Activated CD4-positive, alpha-beta memory T cell treated with anti-CD3 and anti-CD28 coated beads for 36 hours (primary cell): ENCODE results near the gene LURAP1L. TPM values are rescaled to one million over a fixed set of nuclear protein-coding genes. Genes with fewer than 3 reads are reported as not detected.

Experiments
- CTCF ChIA-PET: fragments of 350-600 bp; sonication (Branson Sonifier 250); formaldehyde crosslinking; loops from one replicate; lab custom pipeline; 2021; ENCODE audit warnings: antibody characterized with exemption, inconsistent platforms; lab: Charles Lee
- POLR2A ChIA-PET: fragments of 350-600 bp; sonication (Branson Sonifier 250); formaldehyde crosslinking; loops from one replicate; lab custom pipeline; 2021; ENCODE audit warnings: antibody characterized with exemption; lab: Charles Lee
- DNase-seq: peaks from one replicate; pipeline ENCODE4 v3.0.0-alpha.2; 2020
- H3K27ac Mint-ChIP-seq: one replicate; pipeline ENCODE4 v1.8.0; 2021; ENCODE audit warnings: mixed read lengths
- H3K27me3 Mint-ChIP-seq: one replicate; pipeline ENCODE4 v1.8.0; 2021; ENCODE audit warnings: mixed read lengths
- H3K36me3 Mint-ChIP-seq: one replicate; pipeline ENCODE4 v1.8.0; 2021; ENCODE audit warnings: mixed read lengths
- H3K4me1 Mint-ChIP-seq: one replicate; pipeline ENCODE4 v1.8.0; 2021; ENCODE audit warnings: low read depth, mixed read lengths
- H3K4me3 Mint-ChIP-seq: one replicate; pipeline ENCODE4 v1.8.0; 2021; ENCODE audit warnings: mild to moderate bottlenecking, mixed read lengths
- H3K9me3 Mint-ChIP-seq: one replicate; pipeline ENCODE4 v1.8.0; 2021; ENCODE audit warnings: mixed read lengths
- intact Hi-C: fragments of 100-400 bp; cut with micrococcal nuclease; formaldehyde crosslinking; loops from one replicate; pipeline ENCODE4 v1.15.1; 2023
- total RNA-seq, 2 experiments: library from RNA; stranded (reverse); gene quantifications; one replicate each; pipeline ENCODE4 v1.2.3, GENCODE V29; 2021

The LURAP1L gene, protein sequence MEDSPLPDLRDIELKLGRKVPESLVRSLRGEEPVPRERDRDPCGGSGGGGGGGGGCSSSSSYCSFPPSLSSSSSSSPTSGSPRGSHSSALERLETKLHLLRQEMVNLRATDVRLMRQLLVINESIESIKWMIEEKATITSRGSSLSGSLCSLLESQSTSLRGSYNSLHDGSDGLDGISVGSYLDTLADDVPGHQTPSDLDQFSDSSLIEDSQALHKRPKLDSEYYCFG
- not detected for total RNA-seq

DNA sequence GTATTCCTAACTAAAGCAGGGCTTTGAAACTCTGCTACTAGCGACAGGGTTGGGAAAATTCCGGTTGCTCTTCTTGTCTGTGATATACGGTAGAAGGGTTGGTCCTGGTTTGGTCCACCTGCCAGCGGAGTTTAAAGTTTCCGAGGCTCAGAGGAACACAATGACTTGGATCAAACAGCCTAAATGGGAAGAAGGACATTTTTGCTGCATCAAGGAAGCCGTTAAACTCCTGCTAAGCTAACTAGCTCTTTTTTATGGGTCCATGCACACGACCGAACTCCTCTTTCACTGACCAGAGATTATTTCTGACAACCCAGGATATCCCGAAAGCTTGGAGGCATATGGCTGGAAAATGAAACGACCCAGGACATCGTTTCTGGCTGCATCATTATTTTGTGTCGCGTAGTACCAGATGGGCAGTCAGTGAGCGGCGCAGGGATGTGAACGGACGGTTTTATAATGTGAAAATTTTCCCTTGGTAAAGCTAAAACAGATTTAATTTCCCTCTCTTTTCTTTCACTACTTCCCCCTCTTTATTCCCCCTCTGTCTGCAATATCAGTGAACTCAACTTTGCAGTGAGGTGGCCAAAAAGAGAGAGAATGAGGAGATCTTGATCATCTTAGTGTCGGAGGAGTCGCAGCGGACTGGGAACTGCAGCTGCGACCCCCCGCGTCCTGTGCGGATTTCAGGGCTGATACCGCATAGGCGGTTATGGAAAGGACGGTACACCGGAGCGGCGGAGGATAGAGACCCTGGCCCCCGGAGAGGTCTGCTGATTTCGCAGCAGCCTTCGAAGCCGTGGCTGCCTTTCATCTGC is at the start of gene LURAP1L:
Gene LURAP1L, plus strand, starts transcription at position 160 of the 818 bp plus-strand sequence. CDS start 696 bp downstream, outside the sequence.
- no peak for DNase-seq
- Mint-ChIP-seq H3K27ac (no peak within 1 kb of the TSS), H3K4me1 (peaks cover 3% of the 10 kb centered on the region), H3K27me3 (peaks cover 17% of the 10 kb centered on the region), H3K4me3 (no peak within 1 kb of the TSS), H3K36me3 (no peaks in the 10 kb centered on the region), H3K9me3 (peaks cover 3% of the 10 kb centered on the region)
- intact Hi-C loops = no loop called here
- POLR2A ChIA-PET = no interaction called here
- CTCF ChIA-PET = interaction anchor here (0.6 kb wide), 1 partner anchor 147 kb away, joined by 3 read pairs; no protein-coding TSS in a partner anchor

GRCh38 chr9:12726795-12727194 is 48.0 kb upstream of the LURAP1L start:
- Mint-ChIP-seq H3K9me3 (peaks cover 23% of the 10 kb centered on the region), H3K27me3 (no peaks in the 10 kb centered on the region), H3K4me1 (no peaks in the 10 kb centered on the region), H3K36me3 (no peaks in the 10 kb centered on the region), H3K27ac (no peak overlapping the region), H3K4me3 (no peak overlapping the region)
- DNase-seq = no peak
- intact Hi-C loops = no loop called here
- ChIA-PET CTCF (no interaction called here), POLR2A (no interaction called here)

DNA sequence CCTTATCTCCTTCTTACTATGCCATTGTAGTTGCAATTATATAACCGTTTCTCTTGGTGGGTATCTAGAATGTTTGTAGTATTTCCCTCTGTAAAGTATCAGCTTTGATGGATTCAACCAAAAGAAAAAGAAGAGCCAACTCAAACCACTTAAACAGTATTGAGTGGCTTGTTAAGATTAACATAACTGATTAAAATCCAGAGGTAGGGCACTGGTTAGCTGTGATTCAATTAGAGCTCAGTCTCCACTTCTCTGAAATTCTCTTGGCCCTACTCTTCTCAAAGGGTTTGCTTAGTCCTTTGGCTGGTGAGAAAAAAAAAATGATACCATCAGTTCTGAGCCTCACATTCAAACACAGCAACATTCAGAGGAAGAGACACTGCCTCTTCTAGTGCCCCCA is 44.6 kb upstream of the LURAP1L start:
- Mint-ChIP-seq H3K9me3 (peaks cover 29% of the 10 kb centered on the region), H3K36me3 (no peaks in the 10 kb centered on the region), H3K4me3 (no peak overlapping the region), H3K27ac (no peak overlapping the region), H3K4me1 (no peaks in the 10 kb centered on the region), H3K27me3 (no peaks in the 10 kb centered on the region)
- CTCF ChIA-PET = no interaction called here
- intact Hi-C loops = no loop called here
- POLR2A ChIA-PET = no interaction called here
- DNase-seq = no peak

- Mint-ChIP-seq H3K9me3 (peaks cover 33% of the 10 kb centered on the region), H3K4me3 (no peak overlapping the region), H3K27me3 (no peaks in the 10 kb centered on the region), H3K4me1 (no peaks in the 10 kb centered on the region), H3K36me3 (no peaks in the 10 kb centered on the region), H3K27ac (no peak overlapping the region)
- no peak for DNase-seq
- ChIA-PET CTCF (no interaction called here), POLR2A (no interaction called here)
- intact Hi-C loops = no loop called here
Measured at GRCh38 chr9:12730927-12731326, 43.9 kb upstream of the LURAP1L start.

GRCh38 chr9:12732971-12733370 is 41.8 kb upstream of the LURAP1L start:
- Mint-ChIP-seq H3K27me3 (no peaks in the 10 kb centered on the region), H3K27ac (no peak overlapping the region), H3K36me3 (no peaks in the 10 kb centered on the region), H3K4me3 (no peak overlapping the region), H3K9me3 (peaks cover 37% of the 10 kb centered on the region), H3K4me1 (no peaks in the 10 kb centered on the region)
- POLR2A ChIA-PET = no interaction called here
- CTCF ChIA-PET = no interaction called here
- no peak for DNase-seq
- intact Hi-C loops = no loop called here

DNA sequence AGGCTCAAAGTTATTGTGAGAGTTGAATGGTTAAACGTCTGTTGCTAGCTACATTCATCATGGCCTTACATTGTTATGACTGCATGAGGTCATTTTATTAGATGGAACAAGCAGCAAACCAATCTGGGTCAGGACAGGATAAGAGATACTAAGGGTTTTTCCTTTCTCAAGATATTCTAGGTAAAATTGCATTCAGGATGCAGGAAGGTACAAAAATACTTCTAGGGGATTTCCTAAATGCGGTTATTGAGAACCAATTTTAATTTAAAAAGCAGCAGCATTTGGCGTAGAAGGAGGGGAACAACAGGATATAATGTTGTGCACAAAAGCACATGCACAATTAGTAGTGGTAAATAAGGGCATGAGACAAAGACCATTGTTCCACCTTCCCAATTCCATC is 39.2 kb upstream of the LURAP1L start:
- CTCF ChIA-PET = interaction anchor here (0.5 kb wide), 1 partner anchor 189 kb away, joined by 3 read pairs; no protein-coding TSS in a partner anchor
- no peak overlapping the region for H3K27ac Mint-ChIP-seq
- no peaks in the 10 kb centered on the region for H3K4me1 Mint-ChIP-seq

GRCh38 chr9:12737871-12738270 is 36.9 kb upstream of the LURAP1L start:
- no peak for DNase-seq
- intact Hi-C loops = no loop called here
- H3K27ac Mint-ChIP-seq = no peak overlapping the region
- ChIA-PET CTCF (no interaction called here), POLR2A (no interaction called here)
- no peak overlapping the region for H3K4me3 Mint-ChIP-seq
- H3K9me3 Mint-ChIP-seq = peaks cover 43% of the 10 kb centered on the region
- H3K4me1 Mint-ChIP-seq = no peaks in the 10 kb centered on the region
- no peaks in the 10 kb centered on the region for H3K36me3 Mint-ChIP-seq
- no peaks in the 10 kb centered on the region for H3K27me3 Mint-ChIP-seq

More for the DNA sequence above, 39.2 kb upstream of the LURAP1L start:
- Mint-ChIP-seq H3K27me3 (no peaks in the 10 kb centered on the region), H3K9me3 (peaks cover 44% of the 10 kb centered on the region), H3K4me3 (no peak overlapping the region), H3K36me3 (no peaks in the 10 kb centered on the region)
- intact Hi-C loops = no loop called here
- no peak for DNase-seq
- POLR2A ChIA-PET = no interaction called here

GRCh38 chr9:12739014-12739652 is 35.7 kb upstream of the LURAP1L start:
- no peak for DNase-seq
- CTCF ChIA-PET = no interaction called here
- POLR2A ChIA-PET = no interaction called here
- Mint-ChIP-seq H3K36me3 (no peaks in the 10 kb centered on the region), H3K4me1 (no peaks in the 10 kb centered on the region), H3K4me3 (no peak overlapping the region), H3K27ac (no peak overlapping the region), H3K27me3 (no peaks in the 10 kb centered on the region), H3K9me3 (peaks cover 37% of the 10 kb centered on the region)
- intact Hi-C loops = no loop called here

DNA sequence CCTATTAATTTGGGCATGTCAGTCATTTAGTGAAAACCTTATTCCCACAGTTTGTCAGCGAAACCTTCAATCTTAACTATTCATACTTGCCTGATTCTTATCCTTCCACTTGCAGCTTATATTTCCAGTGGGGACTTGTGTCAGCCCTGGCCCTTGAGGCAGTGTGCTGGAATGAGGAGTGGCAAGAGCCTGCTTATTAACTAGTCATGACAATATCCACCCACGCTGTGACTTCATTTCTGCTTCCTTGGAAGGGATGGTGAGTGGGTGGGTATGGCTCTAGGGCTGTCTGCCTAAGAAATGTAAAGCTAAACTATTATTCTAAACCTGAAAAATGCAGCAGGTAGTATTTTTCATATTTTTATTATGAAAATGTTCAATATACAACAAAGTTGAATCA is 34.0 kb upstream of the LURAP1L start:
- CTCF ChIA-PET = no interaction called here
- no peak for DNase-seq
- Mint-ChIP-seq H3K9me3 (peaks cover 38% of the 10 kb centered on the region), H3K4me3 (no peak overlapping the region), H3K4me1 (no peaks in the 10 kb centered on the region), H3K36me3 (no peaks in the 10 kb centered on the region), H3K27me3 (no peaks in the 10 kb centered on the region), H3K27ac (no peak overlapping the region)
- intact Hi-C loops = no loop called here
- POLR2A ChIA-PET = no interaction called here

DNA sequence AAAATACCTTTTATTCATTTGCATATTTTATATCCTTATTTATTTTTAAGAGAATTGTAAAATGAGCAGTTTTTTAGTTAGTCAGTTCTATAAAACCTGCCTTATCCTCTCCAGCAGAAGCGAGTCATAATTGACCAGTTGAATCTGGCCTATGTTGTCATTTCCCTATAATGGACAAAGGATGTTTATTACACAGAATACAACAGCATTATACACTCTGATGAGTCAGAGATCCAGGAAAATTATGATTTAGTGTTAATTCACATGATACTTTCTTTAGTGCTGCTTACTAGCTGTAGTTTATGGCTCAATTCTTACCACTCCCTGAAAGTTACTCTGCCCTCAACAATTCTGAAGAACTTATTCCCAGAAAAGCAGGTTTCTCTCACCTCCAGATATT is 26.8 kb upstream of the LURAP1L start:
- H3K4me1 Mint-ChIP-seq = no peaks in the 10 kb centered on the region
- CTCF ChIA-PET = no interaction called here
- no peak for DNase-seq
- no peak overlapping the region for H3K27ac Mint-ChIP-seq
- H3K27me3 Mint-ChIP-seq = no peaks in the 10 kb centered on the region
- no peaks in the 10 kb centered on the region for H3K36me3 Mint-ChIP-seq
- intact Hi-C loops = no loop called here
- peaks cover 35% of the 10 kb centered on the region for H3K9me3 Mint-ChIP-seq
- H3K4me3 Mint-ChIP-seq = no peak overlapping the region
- POLR2A ChIA-PET = no interaction called here

- intact Hi-C loops = no loop called here
- no peak for DNase-seq
- H3K4me1 Mint-ChIP-seq = no peaks in the 10 kb centered on the region
- no peaks in the 10 kb centered on the region for H3K36me3 Mint-ChIP-seq
- no peak overlapping the region for H3K4me3 Mint-ChIP-seq
- H3K27me3 Mint-ChIP-seq = no peaks in the 10 kb centered on the region
- H3K9me3 Mint-ChIP-seq = peaks cover 34% of the 10 kb centered on the region
- ChIA-PET POLR2A (no interaction called here), CTCF (no interaction called here)
- no peak overlapping the region for H3K27ac Mint-ChIP-seq
Measured at GRCh38 chr9:12748954-12749353, 25.9 kb upstream of the LURAP1L start.

DNA sequence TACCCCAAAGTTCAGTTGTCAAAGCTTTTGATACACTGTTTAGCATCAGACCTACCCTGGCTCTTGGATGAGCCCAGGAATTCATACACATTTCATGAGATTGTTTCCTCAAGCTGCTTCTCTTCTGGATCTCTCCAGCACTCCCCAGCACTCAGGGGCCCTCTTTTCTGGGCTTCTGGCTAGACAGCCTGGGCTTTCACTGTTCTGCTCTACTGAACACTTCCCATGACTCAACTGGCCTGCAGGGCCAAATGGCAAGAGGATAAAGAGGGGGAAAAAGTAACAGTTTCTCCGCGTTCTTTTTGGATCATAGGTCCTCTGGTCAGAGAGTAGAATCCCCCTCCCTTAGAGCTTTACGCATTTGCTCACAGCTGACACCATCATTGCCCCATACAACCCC is 20.9 kb upstream of the LURAP1L start:
- Mint-ChIP-seq H3K4me1 (no peaks in the 10 kb centered on the region), H3K4me3 (no peak overlapping the region), H3K27ac (no peak overlapping the region), H3K9me3 (peaks cover 15% of the 10 kb centered on the region), H3K27me3 (no peaks in the 10 kb centered on the region), H3K36me3 (no peaks in the 10 kb centered on the region)
- intact Hi-C loops = no loop called here
- no peak for DNase-seq
- CTCF ChIA-PET = no interaction called here
- POLR2A ChIA-PET = no interaction called here
